NCI-H1436 (cell line): Measurements from ENCODE around the gene CDH18.

Source experiments
- DNase-seq: peaks from one replicate; lab custom pipeline; 2025; lab: John Stamatoyannopoulos, UW

Gene CDH18, protein sequence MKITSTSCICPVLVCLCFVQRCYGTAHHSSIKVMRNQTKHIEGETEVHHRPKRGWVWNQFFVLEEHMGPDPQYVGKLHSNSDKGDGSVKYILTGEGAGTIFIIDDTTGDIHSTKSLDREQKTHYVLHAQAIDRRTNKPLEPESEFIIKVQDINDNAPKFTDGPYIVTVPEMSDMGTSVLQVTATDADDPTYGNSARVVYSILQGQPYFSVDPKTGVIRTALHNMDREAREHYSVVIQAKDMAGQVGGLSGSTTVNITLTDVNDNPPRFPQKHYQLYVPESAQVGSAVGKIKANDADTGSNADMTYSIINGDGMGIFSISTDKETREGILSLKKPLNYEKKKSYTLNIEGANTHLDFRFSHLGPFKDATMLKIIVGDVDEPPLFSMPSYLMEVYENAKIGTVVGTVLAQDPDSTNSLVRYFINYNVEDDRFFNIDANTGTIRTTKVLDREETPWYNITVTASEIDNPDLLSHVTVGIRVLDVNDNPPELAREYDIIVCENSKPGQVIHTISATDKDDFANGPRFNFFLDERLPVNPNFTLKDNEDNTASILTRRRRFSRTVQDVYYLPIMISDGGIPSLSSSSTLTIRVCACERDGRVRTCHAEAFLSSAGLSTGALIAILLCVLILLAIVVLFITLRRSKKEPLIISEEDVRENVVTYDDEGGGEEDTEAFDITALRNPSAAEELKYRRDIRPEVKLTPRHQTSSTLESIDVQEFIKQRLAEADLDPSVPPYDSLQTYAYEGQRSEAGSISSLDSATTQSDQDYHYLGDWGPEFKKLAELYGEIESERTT

DNA sequence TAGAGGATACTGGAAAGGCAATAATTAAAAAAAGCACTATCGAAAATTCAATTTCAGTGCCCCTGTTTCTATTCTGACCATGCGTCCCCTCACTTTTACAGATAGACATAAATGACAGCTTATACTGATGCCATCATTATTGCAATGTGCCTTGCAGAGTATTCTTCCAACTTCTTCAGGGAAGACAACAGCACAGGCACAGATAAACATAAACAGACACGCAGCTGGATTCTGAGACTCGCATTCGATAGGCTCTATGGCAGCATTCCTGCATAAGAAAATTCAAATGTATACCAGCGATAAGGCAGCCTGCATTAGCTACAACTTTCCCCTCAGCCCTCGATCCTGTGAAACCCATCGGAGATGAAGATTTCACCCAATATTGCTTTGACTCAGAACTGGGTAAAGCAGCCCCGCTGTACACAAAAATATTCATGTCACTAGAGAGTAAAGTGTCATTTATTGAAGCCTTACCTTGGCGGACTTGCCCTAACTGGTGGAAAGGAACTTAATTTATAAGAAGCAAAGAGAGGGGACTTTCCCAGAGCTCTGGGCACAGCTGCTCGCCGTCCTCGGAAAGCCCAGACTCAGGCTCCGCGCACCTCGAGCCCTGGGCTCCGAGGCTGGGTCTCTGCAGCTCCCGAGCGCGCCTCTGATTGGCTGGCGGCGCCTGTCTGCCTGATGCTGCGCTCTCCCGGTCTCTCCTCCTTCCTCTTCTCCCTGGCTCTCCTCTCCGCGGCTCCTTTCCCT, at the start of gene CDH18:
Gene CDH18, minus strand, starts transcription at position 589 of the 750 bp plus-strand sequence. CDS start 149,214 bp downstream, outside the sequence.
- DNase-seq, result no peak

DNA sequence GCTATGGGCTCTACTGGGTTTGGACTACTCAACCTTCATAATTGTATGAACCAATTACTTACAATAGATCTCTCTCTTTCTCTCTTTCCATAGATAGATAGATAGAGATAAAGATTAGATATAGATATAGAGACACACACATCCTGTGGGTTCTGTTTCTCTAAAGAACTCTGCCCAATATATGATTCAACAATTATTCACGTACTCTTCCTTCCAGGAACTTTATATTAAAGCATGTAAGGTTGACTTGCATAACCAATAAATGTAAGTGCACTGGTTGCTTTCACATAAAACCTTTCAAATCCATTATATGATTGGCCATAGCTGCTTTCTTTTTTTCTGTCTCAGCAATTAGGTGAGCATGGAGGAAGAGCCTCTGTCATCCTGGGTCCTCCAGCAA, 46.7 kb upstream of the CDH18 start:
- DNase-seq, result no peak

DNA sequence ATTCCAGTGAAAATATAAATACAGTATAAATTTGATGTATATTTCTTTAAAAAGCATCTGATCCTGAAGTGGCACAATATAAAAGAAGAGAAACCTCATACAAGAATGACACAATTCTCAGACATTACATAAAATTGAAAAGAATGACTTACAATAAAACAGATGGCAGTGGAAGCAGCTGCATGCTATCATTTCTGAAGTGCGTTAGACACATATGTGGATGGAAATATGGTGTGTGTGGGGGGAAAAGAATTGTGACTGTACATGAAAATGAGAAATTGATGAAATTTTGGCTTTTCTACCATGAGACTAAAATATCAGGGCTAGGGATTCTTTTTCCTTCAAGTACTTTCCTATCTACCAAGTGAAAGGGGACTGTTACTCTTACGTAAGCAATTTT, 45.9 kb upstream of the CDH18 start:
- no peak for DNase-seq

DNA sequence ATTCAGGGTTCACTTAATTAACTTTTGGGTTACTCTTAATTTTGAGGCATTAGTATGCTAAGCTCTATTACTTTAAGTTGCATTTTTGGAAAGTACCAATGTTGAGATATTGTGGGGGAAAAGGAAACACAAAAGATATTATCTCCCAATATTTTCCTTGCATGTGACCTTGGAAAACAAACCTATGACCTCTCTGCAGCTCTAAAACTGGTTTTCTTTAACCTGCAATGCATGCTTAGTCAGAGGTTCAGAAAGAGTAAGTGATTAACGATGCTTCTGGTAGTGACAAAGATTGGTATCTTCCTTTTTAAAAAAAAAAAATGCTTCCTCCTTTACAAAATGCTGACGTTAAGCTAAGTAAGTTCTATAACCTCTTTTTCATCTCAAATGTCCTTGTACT, 44.9 kb upstream of the CDH18 start:
- no peak for DNase-seq

DNA sequence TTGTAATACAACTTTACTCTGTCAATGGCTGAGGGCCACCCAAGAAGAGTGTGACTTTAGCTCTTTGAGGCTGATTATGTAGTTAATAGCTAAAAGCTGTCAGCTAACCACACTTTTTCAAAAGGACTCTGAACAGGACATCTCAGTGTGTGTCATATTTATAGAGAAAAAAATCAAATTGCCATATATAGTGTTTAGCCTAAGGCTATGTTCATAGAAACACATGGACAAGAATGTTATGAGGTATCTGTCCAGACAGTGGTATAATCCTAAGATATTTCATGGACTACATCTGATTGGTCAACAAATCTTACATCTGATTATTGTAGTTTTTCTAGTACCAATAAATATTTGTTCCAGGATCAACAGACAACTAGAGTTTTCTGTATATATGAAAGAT, 42.1 kb upstream of the CDH18 start:
- DNase-seq, result no peak

DNA sequence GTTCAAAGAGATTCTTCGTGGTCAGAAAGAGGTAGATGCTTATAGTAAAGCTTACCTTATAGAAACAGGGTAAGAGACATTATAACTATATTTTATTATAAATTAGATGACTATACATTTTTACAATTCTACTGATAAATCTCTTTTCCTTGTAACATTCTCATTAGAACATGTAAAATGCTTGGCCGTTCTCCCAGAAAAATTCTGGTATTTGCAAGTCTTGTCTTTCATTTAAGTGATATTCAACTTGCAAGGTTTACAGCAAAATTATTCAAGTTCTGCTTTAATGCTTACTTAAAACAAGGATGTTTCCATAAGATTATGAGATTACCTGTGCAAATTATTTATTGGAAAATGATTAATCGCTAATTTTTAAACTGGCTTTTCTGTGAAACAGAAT, 41.3 kb upstream of the CDH18 start:
- no peak for DNase-seq

DNA sequence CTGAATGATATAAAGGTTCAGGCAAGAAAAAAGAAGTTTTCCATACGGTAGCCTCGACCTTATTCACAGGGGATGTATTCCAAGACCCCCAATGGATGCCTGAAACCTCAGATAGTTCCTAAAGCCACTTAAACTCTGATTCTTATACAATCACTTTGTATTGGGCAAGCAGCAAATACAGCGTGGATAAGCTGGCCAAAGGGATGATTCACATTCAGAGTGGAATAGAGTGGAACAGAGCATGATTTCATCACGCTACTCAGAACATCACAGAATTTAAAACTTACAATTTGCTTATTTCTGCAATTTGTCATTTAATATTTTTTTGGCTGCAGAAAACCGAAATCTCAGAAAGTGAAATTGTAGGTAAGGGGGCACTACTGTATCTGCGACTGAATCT, 40.5 kb upstream of the CDH18 start:
- DNase-seq, result no peak

DNA sequence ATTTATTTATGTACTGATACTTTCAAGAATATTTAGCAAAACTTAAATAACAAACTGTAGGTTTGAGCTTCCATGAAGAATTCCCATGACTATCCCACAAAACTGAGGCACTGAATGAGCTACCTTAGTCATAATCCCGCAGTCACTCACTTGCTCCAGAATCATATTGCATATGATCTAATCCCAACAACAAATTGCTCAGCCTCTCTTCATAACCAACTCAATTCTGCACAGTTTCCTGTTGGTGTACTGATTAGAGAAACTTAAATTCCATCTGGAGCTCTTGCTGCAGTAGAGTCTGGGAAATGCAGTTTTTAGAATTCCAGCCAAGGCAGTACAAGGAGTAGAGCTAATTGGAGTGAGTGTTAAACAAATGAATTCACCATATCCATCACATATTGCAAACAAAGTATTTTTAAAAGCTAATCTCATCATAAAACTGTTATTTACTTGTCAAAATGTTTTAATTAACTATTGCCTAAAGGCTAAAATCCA, 35.7 kb upstream of the CDH18 start:
- DNase-seq, result no peak

DNA sequence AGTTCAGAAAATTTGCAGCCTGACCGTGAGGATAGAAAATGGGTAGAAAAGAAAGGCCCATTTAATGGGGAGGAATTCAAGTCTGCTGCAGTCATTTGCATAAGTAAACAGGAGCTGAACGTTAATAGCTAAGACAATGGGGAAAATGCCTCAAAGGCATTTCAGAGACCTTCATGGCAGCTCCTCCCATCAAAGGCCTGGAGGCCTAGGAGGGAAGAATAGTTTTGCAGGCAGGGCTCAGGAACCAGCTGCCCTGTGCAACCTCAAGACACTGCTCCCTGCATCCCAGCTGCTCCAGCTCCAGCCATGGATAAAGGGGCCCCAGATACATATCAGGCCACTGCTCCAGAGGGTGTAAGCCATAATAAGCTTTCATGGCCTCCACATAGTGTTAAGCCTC, 32.2 kb upstream of the CDH18 start:
- DNase-seq, result no peak

DNA sequence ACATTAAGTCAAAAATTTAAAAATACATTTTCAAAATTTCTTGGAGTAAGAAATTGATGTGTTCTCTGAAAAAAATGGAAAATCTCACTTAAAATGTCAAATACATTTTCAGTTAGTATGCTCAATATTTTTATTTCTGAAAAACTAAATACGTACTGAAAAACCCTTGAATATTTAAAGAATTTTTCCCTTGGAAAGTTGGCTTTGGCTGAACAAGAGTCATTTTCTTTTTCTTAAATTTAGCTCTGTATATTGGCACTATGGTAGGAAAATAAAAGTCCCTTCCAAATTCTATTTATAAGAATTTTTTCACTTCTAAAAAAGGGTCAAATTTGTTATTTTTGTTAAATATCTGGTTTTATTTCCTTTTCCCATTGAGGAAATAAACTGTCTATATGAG, 29.0 kb upstream of the CDH18 start:
- no peak for DNase-seq

DNA sequence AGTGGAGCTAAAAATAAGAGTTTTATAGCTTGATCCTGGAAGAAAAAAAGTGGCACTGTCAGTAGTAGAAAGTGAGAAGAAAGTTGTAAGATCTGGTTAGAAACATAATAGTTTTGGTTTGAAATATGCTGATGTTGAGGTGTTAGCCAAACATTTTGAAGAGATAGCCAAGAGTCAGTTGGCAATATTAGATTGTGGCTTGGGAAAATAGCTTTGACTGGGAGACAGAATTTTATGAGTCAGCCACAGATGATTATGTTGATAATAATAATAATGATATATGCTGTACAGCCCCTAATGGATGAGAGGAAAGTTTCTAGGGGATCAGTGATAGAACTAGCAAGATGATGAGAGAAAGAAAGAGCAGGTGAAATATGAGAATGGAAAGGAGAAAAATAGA, 12.4 kb upstream of the CDH18 start:
- no peak for DNase-seq

DNA sequence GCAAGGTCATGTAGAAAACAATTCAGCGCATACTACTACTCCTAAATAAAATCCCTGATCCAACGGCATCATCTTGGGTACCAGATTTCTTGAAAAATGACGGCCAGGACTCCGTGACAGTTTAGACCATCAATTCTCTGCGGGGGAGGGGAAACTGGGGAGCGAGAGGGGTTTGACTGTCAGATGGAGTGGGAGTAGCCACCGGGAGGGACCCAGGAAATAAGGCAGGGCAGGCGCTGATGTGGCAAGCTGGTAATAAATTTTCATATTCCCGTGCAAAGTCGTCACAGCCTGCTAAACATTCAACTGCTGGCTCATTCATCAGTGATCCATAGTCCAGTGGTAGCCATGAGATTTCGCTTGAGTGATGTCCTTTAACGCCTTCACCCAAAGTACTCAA, 457 bp upstream of the CDH18 start:
- DNase-seq, result no peak

DNA sequence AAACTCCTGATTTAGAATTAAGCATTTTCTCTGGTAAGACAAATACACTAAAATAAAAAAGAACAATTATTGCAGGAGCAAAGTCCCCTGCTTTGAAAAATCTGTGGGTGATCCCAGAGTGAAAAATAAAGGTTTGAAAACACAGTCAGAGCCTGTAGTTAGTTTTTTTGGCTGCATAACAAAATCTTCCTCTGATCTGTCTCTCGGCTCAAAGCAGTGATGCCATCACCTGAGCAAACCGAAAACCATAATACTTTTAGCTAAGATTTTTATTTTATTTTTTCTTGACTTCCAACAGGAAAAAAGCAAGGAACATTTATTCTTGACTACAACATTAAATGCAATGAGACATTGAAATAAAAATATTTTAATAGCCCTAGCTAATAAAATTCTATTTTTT, 1.2 kb downstream of the CDH18 start:
- DNase-seq, result no peak

DNA sequence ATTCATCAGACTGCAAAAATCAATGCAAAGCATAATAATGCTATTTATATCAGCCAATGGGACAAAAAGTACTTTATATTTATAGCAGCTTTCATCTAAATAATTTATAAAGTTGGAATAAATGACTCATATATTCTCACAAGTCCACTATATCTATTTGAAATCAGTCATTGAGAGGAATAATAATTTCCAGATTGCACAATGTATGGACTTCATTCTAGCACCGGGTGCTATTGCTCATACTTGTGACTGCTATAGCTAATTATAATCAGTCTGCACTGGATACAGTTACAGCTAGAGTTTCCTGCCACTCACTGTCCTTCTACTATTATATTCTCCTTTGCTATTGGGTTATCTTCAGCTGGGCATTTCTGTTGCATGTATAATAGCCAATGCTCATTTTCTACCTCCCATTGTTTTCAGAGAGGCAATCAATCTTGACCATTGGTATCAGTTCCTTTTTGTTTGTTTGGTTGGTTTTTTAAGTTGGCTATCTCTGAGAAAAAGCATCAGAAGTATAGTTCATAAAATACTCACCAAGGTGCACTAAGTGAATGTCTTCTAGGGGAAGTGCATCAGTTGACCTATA, 1.9 kb downstream of the CDH18 start:
- DNase-seq, result no peak

DNA sequence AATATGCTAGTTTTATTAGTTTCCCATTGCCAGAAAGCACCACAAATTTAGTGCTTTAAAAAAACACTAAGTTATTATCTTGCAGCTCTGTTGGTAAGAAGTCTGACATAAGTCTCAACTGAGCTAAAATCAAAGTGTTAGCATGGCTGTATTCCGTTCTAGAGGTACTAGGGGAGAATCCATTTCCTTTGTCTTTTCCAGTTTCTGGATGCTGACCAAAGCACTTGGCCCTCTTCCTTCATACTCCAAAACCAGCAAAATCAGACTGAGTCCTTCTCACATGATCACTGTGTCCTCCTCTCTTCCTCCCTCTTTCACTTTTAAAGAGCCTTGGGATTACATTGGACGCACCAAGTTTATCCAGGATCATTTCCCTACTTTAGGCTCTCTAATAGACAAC, 9.5 kb downstream of the CDH18 start:
- no peak for DNase-seq

DNA sequence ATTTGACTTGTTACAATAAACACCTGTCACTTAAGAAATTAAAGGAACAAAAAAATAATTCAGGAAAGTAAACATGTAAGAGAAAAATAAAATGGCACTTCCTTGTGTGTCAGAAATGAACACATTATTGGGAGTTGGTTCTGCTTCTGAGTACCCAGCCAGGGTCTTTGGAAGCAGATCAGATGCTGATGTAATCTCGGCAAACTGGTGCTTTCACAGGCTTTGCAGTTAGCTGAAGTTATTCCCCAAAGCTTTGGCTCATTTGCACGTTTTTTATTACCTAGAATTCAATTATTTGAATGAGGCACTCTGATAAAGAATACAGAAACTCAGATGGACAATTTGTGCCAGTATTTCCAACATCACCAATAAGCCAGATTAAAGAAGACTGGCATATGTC, 10.9 kb downstream of the CDH18 start:
- DNase-seq, result no peak

DNA sequence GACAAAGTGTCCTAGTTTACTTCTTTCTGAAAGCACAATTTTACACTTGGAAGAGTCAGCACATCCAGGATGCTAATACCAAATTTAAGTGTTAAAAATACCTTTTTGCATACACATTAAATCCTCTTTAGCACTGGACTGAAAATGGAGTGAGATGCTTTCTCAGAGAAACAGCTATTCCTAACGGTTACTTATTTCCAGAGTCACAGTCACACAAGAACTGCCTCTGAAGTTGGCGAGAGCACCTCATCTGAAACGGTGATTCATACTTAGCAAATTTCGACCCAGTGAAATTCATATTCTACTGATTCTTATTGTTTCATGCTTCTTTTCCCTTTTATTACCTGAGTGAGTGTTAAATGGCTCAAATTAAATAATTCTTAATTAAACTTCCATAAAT, 12.2 kb downstream of the CDH18 start:
- DNase-seq, result no peak

DNA sequence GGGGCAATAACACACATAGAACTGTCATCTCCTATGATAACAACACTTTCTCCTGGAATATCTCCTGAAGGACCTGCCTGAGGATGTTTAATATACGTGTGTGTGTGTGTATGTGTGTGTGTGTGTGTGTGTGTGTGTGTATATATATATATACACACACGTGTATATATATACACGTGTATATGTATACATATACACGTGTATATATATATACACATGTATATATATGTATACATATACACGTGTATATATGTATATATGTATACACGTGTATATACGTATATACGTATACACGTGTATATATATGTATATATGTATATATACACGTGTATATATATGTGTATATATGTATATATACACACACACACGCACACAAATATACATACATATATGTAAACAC, 27.5 kb downstream of the CDH18 start:
- no peak for DNase-seq

DNA sequence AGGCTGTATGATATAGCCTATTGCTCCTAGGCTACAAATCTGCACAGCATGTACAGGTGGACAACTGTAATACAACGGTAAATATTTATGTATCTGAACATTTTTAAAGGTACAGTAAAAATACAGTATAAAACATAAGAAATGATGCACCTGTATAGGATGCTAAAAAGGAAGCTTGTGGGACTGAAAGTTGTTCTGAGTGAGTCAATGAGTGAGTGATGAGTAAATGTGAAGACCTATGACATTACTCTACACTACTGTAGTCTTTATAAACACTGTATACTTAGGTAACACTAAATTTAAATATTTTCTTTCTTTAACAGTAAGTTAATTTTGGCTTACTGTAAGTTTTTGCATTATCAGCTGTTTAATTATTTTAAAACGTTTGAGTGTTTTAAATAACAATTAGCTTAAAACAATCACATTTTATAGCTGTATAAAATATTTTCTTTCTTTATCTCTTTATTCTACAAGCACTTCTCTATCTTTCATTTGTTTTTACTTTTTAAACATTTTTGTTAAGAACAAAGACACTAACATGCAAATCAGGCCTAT, 28.1 kb downstream of the CDH18 start:
- no peak for DNase-seq

DNA sequence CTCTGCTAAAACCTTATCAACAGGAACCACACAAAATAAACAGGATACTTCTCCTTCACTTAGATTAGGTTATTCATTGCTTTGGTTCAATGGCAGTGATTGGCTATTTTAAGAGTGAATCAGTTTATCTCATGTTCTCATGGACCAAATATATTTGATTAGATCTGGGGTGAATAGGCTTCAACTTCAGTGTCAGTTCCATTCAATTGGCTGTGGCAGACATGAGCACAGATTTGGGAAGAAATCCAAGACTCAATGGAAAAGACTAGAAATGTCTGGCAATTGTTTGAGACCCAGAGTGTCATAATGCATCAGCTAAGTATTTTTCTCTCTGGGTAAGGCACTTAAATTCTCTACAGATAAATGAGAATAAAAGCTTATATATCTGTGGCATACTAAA, 37.1 kb downstream of the CDH18 start:
- DNase-seq, result no peak

DNA sequence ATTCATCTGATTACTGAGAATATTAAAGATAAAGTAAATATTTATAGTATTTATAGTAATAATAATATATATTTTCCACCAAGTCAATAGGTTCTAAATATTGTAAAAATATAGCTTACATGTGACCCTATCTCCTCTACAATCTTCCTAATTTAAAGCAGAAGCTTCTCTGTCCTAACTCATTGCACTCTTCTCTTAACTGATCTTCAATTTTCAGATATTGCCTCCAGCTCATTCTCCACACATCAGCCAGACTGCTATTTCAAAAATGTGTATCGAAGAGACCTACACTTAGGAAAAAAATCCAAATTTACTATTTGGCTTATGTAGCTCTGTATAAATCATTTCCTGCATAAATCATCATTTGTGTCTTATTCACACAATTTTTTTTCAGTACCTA, 47.8 kb downstream of the CDH18 start:
- DNase-seq, result no peak

DNA sequence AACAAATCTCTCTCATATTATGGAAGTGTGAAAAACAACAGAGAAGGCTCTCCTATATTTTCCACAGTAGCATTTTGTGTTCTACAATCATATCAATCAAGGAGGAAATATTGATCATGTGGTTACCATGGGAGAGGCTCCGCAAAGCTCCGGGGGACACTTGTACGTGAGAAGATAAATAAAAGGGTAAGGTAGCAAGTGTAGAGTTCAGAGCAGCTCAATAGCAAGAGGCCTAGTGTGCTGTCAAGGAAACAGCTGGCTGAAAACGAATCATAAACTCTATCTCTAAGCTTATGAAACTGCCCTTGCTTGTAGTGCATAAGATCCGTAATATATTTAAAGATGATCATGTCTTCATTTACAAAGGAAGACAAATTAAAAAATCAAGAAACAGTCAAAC, 57.5 kb downstream of the CDH18 start:
- no peak for DNase-seq
